Activated naive CD4-positive, alpha-beta T cell treated with anti-CD3 and anti-CD28 coated beads for 36 hours (primary cell): Measurements from ENCODE around the gene IGF1R. TPM values are rescaled to one million over a fixed set of nuclear protein-coding genes. Genes with fewer than 3 reads are reported as not detected.
A peak's percentile ranks its signal among the peaks of the same experiment; 100 is the strongest.

Experiments used
- CTCF ChIA-PET: fragments of 350-600 bp; sonication (Branson Sonifier 250); formaldehyde crosslinking; loops from one replicate; lab custom pipeline; 2021; ENCODE audit warnings: antibody characterized with exemption; lab: Charles Lee
- DNase-seq: peaks from one replicate; pipeline ENCODE4 v3.0.0-alpha.2; 2020
- H3K27ac Mint-ChIP-seq: one replicate; pipeline ENCODE4 v1.8.0; 2021; ENCODE audit warnings: mild to moderate bottlenecking, mixed read lengths
- H3K27me3 Mint-ChIP-seq: one replicate; pipeline ENCODE4 v1.8.0; 2021; ENCODE audit warnings: low read depth, mixed read lengths
- H3K36me3 Mint-ChIP-seq: one replicate; pipeline ENCODE4 v1.8.0; 2021; ENCODE audit warnings: low read depth, mixed read lengths
- H3K4me1 Mint-ChIP-seq: one replicate; pipeline ENCODE4 v1.8.0; 2021; ENCODE audit warnings: low read depth, mixed read lengths
- H3K4me3 Mint-ChIP-seq: one replicate; pipeline ENCODE4 v1.8.0; 2021; ENCODE audit warnings: mild to moderate bottlenecking, moderate library complexity, mixed read lengths
- H3K9me3 Mint-ChIP-seq: one replicate; pipeline ENCODE4 v1.8.0; 2021; ENCODE audit warnings: mixed read lengths
- intact Hi-C: fragments of 100-400 bp; cut with micrococcal nuclease; formaldehyde crosslinking; loops from one replicate; pipeline ENCODE4 v1.15.1; 2023
- total RNA-seq, 2 experiments: library from RNA; stranded (reverse); gene quantifications; one replicate each; pipeline ENCODE4 v1.2.3, GENCODE V29; 2021

Gene IGF1R
- total RNA-seq, 2 experiments from 2014 or later = 25.6 to 26.6 TPM

DNA sequence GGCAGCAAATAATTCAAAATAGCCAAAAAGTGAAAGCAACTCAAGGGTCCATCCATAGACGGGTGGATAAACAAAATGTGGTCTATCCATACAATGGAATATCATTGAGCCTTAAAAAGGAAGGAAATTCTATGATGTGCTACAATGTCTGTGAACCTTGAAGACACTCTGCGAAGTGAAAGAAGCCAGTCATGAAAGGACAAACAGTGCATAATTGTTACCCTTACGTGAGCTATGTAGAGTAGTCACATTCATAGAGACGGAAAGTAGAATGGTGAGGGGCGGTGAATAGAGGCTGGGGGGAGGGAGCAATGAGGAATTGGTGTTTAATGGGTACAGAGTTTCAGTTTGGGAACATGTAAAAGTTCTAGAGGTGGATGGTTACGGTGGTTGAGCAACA, 18.1 kb downstream of the IGF1R start:
- intact Hi-C loops = loop anchor here (5.0 kb wide), 1 partner anchor 106 kb away; no protein-coding TSS in a partner anchor
- Mint-ChIP-seq H3K4me3 (no peak overlapping the region), H3K9me3 (no peaks in the 10 kb centered on the region), H3K4me1 (peaks cover 77% of the 10 kb centered on the region), H3K36me3 (no peaks in the 10 kb centered on the region), H3K27ac (no peak overlapping the region), H3K27me3 (no peaks in the 10 kb centered on the region)
- CTCF ChIA-PET = no interaction called here
- no peak for DNase-seq

DNA sequence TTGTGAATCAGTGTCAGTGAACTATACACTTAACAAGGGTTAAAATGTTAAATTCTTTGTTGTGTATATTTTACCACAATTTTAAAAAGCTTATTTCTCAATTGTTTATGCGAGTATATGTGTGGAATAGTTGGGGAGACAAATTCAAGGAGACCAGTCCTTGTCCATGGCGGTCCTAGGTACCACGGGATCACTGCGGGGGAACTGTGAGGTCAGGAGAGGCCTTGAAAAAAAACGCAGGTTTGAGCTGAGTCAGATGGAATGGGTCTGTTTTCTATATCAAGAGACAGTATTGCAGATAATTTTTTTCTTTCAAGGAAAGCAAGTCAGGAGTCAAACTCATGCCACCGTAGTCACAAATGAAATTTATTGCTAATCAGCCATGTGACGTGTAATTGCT, 18.5 kb downstream of the IGF1R start:
- no peaks in the 10 kb centered on the region for H3K9me3 Mint-ChIP-seq
- H3K4me3 Mint-ChIP-seq = no peak overlapping the region
- no peaks in the 10 kb centered on the region for H3K27me3 Mint-ChIP-seq
- no peak for DNase-seq
- H3K36me3 Mint-ChIP-seq = peaks cover 1% of the 10 kb centered on the region
- peaks cover 78% of the 10 kb centered on the region for H3K4me1 Mint-ChIP-seq
- intact Hi-C loops = loop anchor here (5.0 kb wide), 1 partner anchor 105 kb away; no protein-coding TSS in a partner anchor
- H3K27ac Mint-ChIP-seq = no peak overlapping the region
- CTCF ChIA-PET = interaction anchor here (0.9 kb wide), 1 partner anchor 14 kb away, joined by 3 read pairs; no protein-coding TSS in a partner anchor

DNA sequence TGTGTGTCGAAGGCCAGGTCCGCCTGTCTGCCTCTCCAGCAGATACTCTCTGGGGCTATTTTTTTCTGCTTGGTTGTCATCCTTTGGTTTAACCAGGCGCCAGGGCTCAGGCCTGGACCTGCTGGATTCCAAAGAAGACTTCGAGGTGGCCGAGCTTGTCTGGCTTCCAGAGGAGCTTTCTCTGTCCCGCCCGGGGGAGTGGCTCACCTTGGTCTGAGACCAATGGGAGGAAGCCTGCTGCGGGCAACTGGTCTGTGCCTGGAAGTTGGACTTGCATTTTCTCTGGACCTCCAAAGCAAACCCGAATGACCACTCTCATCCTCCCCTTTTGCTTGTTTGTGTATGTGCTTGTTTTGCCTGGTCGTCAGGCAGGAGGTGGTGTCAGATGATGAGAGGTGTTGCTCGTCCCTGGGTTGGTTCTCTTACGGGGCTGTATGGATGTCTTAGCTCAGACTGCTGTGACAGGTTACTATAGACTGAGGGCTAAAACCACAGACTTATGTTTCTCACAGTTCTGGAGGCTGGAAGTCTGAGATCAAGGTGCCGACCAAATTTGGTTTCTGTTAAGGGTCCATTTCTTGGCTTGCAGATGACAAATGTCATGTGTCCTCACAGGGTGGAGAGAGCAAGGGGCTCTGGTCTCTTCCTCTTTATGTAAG, 19.3 kb downstream of the IGF1R start:
- H3K9me3 Mint-ChIP-seq = no peaks in the 10 kb centered on the region
- intact Hi-C loops = loop anchor here (2.0 to 5.0 kb wide), 3 partner anchors 45 to 105 kb away; no protein-coding TSS in a partner anchor
- no peak for DNase-seq
- CTCF ChIA-PET = interaction anchor here (0.9 kb wide), 1 partner anchor 15 kb away, joined by 3 read pairs; no protein-coding TSS in a partner anchor
- no peaks in the 10 kb centered on the region for H3K27me3 Mint-ChIP-seq
- H3K4me1 Mint-ChIP-seq = peaks cover 76% of the 10 kb centered on the region
- no peak overlapping the region for H3K4me3 Mint-ChIP-seq
- H3K36me3 Mint-ChIP-seq = peaks cover 1% of the 10 kb centered on the region
- no peak overlapping the region for H3K27ac Mint-ChIP-seq

DNA sequence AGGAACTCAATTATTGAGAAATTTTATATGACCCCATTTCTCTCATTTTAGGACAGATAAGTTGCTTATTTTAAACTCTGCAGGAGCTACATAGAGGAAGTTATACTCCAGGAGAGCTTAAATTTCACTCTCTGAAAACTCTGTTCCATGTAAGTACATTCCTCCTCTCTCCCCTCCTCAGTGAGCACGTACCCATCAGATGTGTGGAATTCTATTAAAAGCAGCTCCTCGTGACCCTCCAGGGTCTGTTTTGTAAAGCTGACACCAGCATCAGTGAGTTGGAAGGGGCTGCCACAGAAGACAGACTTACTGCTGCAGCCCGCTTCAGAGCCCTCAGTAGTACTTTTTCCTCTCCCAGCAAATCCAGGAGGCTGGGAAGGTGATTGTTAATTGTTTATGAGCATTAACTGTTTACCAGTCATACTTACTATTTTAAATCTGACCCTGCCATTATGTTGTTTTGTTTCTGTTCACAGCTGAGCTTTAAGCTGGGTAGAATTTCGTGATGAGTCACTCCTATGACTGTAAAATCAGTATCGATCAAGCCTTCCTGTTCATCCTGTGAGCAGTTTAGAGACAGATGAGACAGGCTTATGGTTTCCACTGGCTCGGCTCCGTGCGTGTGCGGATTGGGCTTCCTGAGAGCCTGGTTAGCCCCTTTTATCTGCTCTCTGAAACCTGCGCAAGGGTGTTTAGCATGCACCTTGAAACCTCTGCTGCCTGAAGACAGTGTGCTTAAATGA, 20.4 kb downstream of the IGF1R start:
- no peak overlapping the region for H3K4me3 Mint-ChIP-seq
- CTCF ChIA-PET = interaction anchor here (1.2 to 2.0 kb wide), 2 partner anchors 10 to 22 kb away, joined by 3 to 11 read pairs; no protein-coding TSS in a partner anchor
- DNase-seq = peak; percentile 84
- peak overlapping the region; percentile 32 for H3K27ac Mint-ChIP-seq
- H3K27me3 Mint-ChIP-seq = no peaks in the 10 kb centered on the region
- H3K36me3 Mint-ChIP-seq = peaks cover 1% of the 10 kb centered on the region
- intact Hi-C loops = loop anchor here (1.0 to 5.0 kb wide), 6 partner anchors 17 to 214 kb away; no protein-coding TSS in a partner anchor
- H3K9me3 Mint-ChIP-seq = no peaks in the 10 kb centered on the region
- peaks cover 80% of the 10 kb centered on the region for H3K4me1 Mint-ChIP-seq

DNA sequence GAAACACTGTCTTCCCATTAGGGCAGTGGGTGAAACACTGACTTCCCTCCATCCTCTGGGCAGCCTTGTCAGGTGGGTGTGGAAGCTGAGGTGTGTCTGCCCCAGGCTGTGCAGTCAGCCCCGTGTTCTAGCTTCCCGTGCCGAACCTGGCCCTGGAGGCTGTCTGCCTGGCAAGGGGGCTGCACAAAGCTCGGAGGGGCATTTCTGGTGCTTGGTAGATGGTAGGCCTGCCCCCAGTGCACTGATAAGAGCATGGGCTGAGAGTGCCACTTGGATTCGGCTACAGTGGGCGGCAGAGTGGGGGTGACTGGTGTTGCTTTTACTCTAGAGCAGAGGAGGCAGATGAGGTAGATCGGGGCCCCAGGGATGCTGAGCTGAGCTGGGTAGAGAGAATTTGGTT, 21.3 kb downstream of the IGF1R start:
- peaks cover 83% of the 10 kb centered on the region for H3K4me1 Mint-ChIP-seq
- CTCF ChIA-PET = interaction anchor here (2.0 kb wide), 1 partner anchor 11 kb away, joined by 11 read pairs; no protein-coding TSS in a partner anchor
- H3K27ac Mint-ChIP-seq = peak overlapping the region; percentile 32
- H3K27me3 Mint-ChIP-seq = no peaks in the 10 kb centered on the region
- no peak for DNase-seq
- intact Hi-C loops = loop anchor here (1.0 to 5.0 kb wide), 6 partner anchors 18 to 213 kb away; no protein-coding TSS in a partner anchor
- peaks cover 1% of the 10 kb centered on the region for H3K36me3 Mint-ChIP-seq
- H3K4me3 Mint-ChIP-seq = no peak overlapping the region
- H3K9me3 Mint-ChIP-seq = no peaks in the 10 kb centered on the region

DNA sequence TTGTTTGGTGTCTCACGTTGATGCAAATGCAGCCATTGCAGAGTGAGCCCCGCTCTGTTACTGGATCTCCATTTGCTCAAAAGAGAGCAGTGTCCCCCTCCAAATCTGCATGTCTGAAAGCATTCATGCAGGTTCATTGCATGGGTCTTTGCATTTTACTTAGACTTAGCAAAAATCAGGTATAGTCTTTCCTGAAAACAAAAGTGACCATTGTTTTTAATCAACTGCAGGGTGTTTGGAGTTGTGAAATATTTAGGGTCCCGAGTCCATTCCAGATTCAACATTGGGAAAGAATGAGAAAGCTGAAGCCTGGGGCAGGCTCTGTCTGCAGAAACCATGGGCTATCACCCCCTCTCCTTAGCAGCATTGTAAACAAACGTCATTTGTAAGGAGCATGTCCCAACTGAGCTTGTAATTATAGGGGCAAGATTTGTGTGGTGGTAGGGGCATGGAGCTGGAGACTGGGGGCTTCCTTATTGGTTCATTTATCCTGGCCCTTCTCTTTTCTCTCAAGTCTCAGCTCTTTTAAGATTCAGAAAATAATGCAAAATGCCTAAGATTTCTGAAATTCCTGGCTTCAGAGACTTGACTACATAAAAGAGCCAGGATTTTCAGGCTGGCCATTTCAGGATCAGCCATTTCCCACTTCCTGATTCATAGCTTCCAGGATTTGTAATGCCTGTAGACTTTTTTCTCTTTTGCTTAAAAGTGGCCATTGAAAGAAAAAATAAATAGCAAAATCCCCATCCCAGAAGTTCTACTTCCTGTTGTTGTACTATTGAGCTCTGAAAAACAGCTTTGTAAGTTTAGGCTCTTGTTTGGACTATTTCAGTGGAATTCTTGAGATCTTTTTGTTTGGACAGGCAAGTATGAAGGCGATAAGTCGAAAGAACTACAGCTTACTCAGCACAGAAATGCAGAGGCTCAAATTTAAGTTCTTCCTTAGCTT, 23.0 kb downstream of the IGF1R start:
- intact Hi-C loops = no loop called here
- CTCF ChIA-PET = interaction anchor here (1.5 to 2.4 kb wide), 2 partner anchors 11 to 13 kb away, joined by 5 to 14 read pairs; no protein-coding TSS in a partner anchor
- peaks cover 1% of the 10 kb centered on the region for H3K36me3 Mint-ChIP-seq

DNA sequence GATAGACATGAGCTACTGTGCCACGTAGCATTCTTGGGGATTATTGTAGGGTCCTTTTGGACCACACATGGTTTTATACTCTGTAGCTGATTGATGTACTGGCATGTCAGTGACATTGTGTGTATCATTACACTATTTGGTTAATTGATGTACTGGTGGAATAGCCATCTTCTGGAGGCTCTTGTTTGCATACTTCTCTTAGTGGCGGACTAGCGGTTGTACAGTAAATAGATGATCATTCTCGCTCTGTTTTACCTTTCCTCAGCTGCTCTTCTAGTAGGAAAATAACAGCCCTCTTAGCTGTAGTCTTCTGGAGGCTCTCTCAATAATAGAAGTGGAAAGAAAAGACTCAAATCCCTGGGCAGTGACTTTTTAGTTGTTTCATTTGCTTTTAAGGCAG, 24.8 kb downstream of the IGF1R start:
- Mint-ChIP-seq H3K27me3 (no peaks in the 10 kb centered on the region), H3K36me3 (peaks cover 1% of the 10 kb centered on the region), H3K9me3 (no peaks in the 10 kb centered on the region), H3K4me1 (peaks cover 75% of the 10 kb centered on the region), H3K27ac (no peak overlapping the region), H3K4me3 (no peak overlapping the region)
- DNase-seq = no peak
- intact Hi-C loops = no loop called here
- CTCF ChIA-PET = interaction anchor here (0.7 to 2.4 kb wide), 4 partner anchors 13 to 395 kb away, joined by 3 to 14 read pairs (median 4); no protein-coding TSS in a partner anchor

More for the DNA sequence above, 23.0 kb downstream of the IGF1R start:
- Mint-ChIP-seq H3K4me1 (peaks cover 79% of the 10 kb centered on the region), H3K4me3 (no peak overlapping the region), H3K9me3 (no peaks in the 10 kb centered on the region), H3K27ac (no peak overlapping the region), H3K27me3 (no peaks in the 10 kb centered on the region)
- DNase-seq = no peak

DNA sequence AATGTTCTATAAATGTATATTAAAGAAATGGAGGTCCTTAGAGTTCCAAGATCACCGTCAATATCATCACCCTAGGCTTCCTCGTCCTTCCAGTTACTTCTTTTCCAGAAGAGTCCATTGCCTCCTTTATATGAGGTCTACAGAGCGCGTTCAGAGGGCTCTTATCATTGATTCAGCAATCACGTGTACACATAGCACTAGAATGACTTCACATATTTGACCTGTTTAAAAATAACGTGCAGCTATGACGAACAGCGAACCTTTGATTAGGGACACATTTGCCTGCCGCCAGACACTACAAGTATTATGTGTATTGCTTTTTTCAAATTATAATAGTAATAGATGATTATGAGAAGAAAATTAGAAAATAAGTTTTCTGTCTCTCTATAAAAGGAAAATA, 26.0 kb downstream of the IGF1R start:
- no peak for DNase-seq
- intact Hi-C loops = no loop called here
- H3K27me3 Mint-ChIP-seq = no peaks in the 10 kb centered on the region
- H3K4me3 Mint-ChIP-seq = no peak overlapping the region
- H3K9me3 Mint-ChIP-seq = no peaks in the 10 kb centered on the region
- H3K36me3 Mint-ChIP-seq = peaks cover 1% of the 10 kb centered on the region
- H3K27ac Mint-ChIP-seq = no peak overlapping the region
- peaks cover 69% of the 10 kb centered on the region for H3K4me1 Mint-ChIP-seq
- CTCF ChIA-PET = no interaction called here

DNA sequence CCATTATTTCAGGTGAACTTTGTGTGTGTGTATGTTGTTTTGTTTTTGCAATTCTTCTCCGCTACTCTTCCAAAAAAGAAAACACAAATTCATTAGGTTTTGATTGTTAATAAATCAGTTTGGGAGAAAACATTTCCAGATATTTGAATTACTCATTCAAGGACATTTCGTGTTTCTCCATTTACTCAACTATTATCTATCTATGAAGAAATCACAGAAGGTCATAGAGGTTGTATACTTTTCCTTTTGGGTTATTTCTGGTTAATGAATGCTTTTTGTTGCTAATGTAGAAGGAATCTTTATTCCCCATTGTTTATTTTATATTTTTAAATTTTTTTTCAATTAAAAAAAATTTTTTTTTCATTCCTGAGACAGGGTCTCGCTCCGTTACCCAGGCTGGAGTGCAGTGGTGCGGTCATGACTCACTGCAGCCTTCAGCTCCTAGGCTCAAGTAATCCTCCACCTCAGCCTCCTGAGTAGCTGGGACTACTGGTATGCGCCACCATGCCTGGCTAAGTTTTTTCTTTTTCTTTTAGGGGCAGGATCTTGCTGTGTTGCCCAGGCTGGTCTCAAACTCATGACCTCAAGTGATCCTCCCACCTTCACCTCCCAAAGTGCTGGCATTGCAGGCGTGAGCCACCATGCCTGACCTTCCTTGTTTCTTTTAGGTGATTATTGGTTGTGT, 28.4 kb downstream of the IGF1R start:
- no peak overlapping the region for H3K27ac Mint-ChIP-seq
- intact Hi-C loops = no loop called here
- H3K27me3 Mint-ChIP-seq = no peaks in the 10 kb centered on the region
- CTCF ChIA-PET = interaction anchor here (0.7 kb wide), 1 partner anchor 36 kb away, joined by 3 read pairs; no protein-coding TSS in a partner anchor
- no peak overlapping the region for H3K4me3 Mint-ChIP-seq
- peaks cover 57% of the 10 kb centered on the region for H3K4me1 Mint-ChIP-seq
- H3K36me3 Mint-ChIP-seq = peaks cover under 1% of the 10 kb centered on the region
- no peak for DNase-seq
- H3K9me3 Mint-ChIP-seq = no peaks in the 10 kb centered on the region

DNA sequence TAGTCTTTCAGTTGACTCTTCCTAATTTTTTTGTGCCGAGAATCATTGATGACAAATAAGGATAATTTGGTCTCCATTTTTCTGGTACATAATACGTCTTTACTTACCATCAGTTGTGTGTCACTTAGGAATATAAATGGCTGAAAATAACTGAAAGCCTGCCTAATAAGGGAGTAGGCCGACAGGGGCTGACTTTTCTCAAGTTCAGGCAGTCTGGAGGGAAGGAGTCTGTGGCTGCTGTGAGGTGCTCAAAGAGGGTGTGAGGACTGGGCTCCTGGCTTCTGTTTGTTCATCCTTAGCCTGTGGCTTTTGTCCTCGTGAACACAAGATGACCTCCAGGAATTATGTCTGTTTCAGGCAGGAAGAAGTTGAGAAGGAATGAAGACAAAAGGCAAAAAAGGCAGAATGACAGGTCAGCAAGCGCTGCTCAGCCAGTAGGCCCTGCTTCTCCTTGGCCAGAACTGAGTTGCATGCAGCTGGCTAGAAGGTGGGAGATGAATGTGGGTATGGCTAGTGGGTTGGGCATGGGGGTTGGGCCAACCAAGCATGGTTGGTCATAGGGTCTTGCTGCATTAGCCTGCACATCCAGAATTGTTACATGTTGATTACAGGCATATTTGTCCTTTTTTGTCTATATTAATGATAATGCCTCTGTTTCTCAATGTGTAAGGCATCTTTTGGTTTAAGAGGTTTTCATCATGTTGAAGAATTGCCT, 29.2 kb downstream of the IGF1R start:
- CTCF ChIA-PET = no interaction called here
- no peak overlapping the region for H3K4me3 Mint-ChIP-seq
- H3K4me1 Mint-ChIP-seq = peaks cover 61% of the 10 kb centered on the region
- no peaks in the 10 kb centered on the region for H3K27me3 Mint-ChIP-seq
- no peaks in the 10 kb centered on the region for H3K9me3 Mint-ChIP-seq
- intact Hi-C loops = no loop called here
- no peak for DNase-seq
- no peaks in the 10 kb centered on the region for H3K36me3 Mint-ChIP-seq
- H3K27ac Mint-ChIP-seq = no peak overlapping the region

DNA sequence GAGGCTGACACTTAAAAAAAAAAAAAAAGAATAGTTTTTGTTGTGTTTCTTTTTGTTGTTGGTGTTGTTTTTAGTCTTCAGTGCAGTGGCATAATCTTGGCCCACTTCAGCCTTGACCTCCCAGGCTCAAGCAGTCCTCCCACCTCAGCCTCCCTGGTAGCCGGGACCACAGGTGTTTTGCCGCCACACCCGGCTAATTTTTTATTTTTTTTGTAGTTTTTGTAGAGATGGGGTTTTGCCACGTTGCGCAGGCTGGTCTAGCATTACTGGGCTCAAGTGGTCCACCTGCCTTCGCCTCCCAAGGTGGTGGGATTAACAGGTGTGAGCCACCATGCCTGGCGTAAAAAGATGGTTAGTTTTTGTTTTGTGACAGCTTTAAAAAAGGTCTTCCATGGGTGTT, 30.1 kb downstream of the IGF1R start:
- no peak for DNase-seq
- Mint-ChIP-seq H3K9me3 (no peaks in the 10 kb centered on the region), H3K4me1 (peaks cover 62% of the 10 kb centered on the region), H3K36me3 (no peaks in the 10 kb centered on the region), H3K4me3 (no peak overlapping the region), H3K27me3 (no peaks in the 10 kb centered on the region), H3K27ac (no peak overlapping the region)
- intact Hi-C loops = no loop called here
- CTCF ChIA-PET = no interaction called here
